Cerebellar nuclear complex (tissue), 1 donor: ENCODE data around the gene PIK3R5.

ENCODE experiments used
- DNase-seq, 2 experiments: peaks; one replicate each; lab custom pipeline; 2025; lab: John Stamatoyannopoulos, UW

PIK3R5 gene

DNA sequence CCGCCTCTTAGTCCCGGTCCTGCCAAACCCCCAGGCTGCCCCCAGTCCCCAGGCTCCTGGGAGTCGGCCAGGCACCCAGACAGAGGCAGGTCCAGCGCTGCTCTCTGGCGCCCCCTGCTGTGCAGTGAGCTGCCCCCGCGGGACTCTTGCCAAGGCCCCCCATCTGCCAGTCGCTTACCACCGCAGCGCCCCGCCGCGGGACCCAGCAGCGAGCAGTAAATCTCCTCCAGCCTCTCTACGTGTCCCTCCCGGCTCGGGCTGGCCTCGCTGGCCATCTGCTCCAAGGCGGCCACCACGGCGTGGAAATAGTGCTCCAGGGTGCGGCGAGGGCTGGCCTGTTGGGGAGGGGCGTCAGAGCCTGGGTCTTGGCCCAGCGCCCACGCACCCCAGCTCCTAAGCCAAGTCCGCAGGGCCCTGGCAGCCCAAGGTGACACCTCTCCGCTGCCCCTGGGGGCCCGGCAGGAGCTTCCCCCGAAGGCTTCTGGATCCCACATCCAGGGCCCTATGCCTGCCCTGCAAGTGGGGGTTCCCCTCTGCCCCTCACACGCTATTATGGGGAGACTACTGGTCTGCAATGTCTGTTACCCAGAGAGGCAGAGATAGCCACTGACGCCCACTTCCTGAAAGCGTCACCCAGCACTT is 132.7 kb downstream of the PIK3R5 start:
- DNase-seq: no peak

DNA sequence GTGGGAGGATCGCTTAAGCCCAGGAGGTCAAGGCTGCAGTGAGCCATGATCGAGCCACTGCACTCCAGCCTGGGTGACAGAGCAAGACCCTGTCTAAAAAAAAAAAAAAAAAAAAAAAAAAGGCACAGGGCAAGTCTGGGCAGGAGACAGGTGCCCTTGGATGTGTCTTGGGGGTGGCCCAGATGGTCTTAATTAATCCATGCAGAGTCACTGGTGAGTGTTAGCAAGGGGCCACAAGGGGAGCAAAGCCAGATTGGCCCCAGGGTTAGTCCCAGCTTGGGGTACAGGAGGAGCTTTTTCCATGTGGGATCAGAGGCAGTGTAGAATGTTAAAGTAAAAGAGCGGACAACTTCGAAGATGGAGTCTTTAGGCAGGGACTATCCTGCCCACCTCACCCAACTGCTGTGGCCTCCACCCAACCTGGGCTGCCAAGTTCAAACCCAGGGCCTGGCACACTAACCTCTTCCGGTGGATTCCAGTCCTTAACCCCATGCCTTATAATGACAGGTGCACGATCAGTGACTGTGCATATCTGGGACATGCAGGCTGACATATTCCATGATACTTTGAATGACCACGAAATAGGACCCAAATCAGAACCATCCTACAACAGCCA is 134.2 kb downstream of the PIK3R5 start:
- DNase-seq: no peak

- DNase-seq: no peak
Measured at GRCh38 chr17:8830141-8830540, 135.4 kb downstream of the PIK3R5 start.

- DNase-seq: no peak
Measured at GRCh38 chr17:8829036-8829941, 136.2 kb downstream of the PIK3R5 start.
